ENCODE measurements around the gene C5orf34.

- TF ChIP-seq CTCF (IDR thresholded peaks at IDR 0.05) (no peak), POLR2AphosphoS5 (IDR thresholded peaks at IDR 0.05) (no peak)
These were observed 8.7 kb upstream of the C5orf34 start for GRCh38 chr5:43523662-43524072.

All from stomach (tissue), 4 donors.